ENCODE data around the gene CARD19.

CARD19 gene

DNA sequence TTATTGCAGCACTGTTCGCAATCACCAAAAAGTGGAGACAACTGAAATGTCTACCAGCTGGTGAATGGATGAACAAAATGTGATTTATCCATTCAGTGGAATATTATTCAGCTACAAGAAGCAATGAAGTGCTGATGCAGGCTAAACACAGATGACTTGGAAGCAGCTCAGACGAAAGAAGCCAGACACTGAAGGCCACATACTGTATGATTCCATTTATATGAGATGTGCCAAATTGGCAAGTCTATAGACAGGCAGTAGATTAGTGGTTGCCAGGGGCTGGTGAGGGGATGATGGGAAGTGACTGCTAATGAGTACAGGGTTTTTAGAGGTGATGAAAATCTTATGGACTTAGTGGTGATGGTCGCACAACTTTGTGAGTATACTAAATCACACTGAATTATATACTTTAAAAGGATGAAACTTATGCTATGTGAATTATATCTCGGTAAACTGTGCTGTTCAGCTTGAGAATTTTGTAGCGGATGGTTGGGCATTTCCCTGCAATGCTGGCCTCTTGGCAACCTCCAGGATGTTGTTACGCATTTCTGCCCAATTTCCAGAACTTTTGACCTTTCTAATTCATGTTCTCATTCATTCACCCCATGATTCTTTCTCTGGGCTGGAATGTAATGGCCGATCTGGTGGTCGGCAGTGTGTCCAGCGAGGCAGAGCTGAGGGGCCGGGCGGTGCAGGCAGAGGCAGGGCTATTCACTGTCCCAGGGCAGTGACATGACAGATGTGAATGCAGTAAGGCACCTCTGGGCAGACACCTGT, 66.0 kb downstream of the CARD19 start:
- DNase-seq (ENCODE audit: low read depth): no peak

Data from non-pigmented ciliary epithelial cell (primary cell).